Measurements from ENCODE around the gene HDAC4. TPM values are rescaled to one million over a fixed set of nuclear protein-coding genes. Genes with fewer than 3 reads are reported as not detected.

Gene HDAC4
- total and polyA plus RNA-seq, 7 donors = 7.9 to 329 (median 129) TPM

- intact Hi-C loops (cut with DNase I) = no loop called here
- Histone ChIP-seq H3K36me3 (ENCODE audit: insufficient read depth in 1 of 2, low read depth in 1 of 2) (no peaks in the 10 kb centered on the region), H3K27ac (no peak overlapping the region), H3K4me3 (no peak overlapping the region), H3K4me1 (peaks cover 15% of the 10 kb centered on the region), H3K9me3 (no peaks in the 10 kb centered on the region), H3K27me3 (ENCODE audit: insufficient read depth in 3 of 3, low read length in 2 of 3) (no peaks in the 10 kb centered on the region)
- no peak for DNase-seq
- ATAC-seq = no peak
- 91 to 93% (median 93%) methylated on average over 21 of the region's 21 CpGs for WGBS, 3 donors
- TF ChIP-seq, protein P1, sequence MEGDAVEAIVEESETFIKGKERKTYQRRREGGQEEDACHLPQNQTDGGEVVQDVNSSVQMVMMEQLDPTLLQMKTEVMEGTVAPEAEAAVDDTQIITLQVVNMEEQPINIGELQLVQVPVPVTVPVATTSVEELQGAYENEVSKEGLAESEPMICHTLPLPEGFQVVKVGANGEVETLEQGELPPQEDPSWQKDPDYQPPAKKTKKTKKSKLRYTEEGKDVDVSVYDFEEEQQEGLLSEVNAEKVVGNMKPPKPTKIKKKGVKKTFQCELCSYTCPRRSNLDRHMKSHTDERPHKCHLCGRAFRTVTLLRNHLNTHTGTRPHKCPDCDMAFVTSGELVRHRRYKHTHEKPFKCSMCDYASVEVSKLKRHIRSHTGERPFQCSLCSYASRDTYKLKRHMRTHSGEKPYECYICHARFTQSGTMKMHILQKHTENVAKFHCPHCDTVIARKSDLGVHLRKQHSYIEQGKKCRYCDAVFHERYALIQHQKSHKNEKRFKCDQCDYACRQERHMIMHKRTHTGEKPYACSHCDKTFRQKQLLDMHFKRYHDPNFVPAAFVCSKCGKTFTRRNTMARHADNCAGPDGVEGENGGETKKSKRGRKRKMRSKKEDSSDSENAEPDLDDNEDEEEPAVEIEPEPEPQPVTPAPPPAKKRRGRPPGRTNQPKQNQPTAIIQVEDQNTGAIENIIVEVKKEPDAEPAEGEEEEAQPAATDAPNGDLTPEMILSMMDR (IDR thresholded peaks at IDR 0.05) = no peak
These were observed 36.7 kb downstream of the HDAC4 start for GRCh38 chr2:239363946-239364637.

- ATAC-seq (no peak), DNase-seq (no peak)
- 84 to 96% (median 88%) methylated on average over 4 of the region's 4 CpGs for WGBS, 3 donors
- Histone ChIP-seq H3K9me3 (no peaks in the 10 kb centered on the region), H3K36me3 (ENCODE audit: insufficient read depth in 1 of 2, low read depth in 1 of 2) (no peaks in the 10 kb centered on the region), H3K27me3 (ENCODE audit: insufficient read depth in 3 of 3, low read length in 2 of 3) (no peaks in the 10 kb centered on the region), H3K4me3 (no peak overlapping the region), H3K27ac (no peak overlapping the region), H3K4me1 (peaks cover 15% of the 10 kb centered on the region)
- TF ChIP-seq, protein P1 (IDR thresholded peaks at IDR 0.05) = no peak
- intact Hi-C loops (cut with DNase I) = no loop called here
These were observed 38.3 kb downstream of the HDAC4 start for GRCh38 chr2:239362507-239362906.

- DNase-seq = no peak
- 73 to 82% (median 74%) methylated on average over 3 of the region's 3 CpGs for WGBS, 3 donors
- no peaks in the 10 kb centered on the region for H3K27me3 ChIP-seq (ENCODE audit: insufficient read depth in 3 of 3, low read length in 2 of 3)
- ATAC-seq = no peak
- no peak overlapping the region for H3K27ac ChIP-seq
- peaks cover 17% of the 10 kb centered on the region for H3K4me1 ChIP-seq
- TF ChIP-seq, protein P1 (IDR thresholded peaks at IDR 0.05) = no peak
- no peaks in the 10 kb centered on the region for H3K36me3 ChIP-seq (ENCODE audit: insufficient read depth in 1 of 2, low read depth in 1 of 2)
- H3K4me3 ChIP-seq = no peak overlapping the region
- no peaks in the 10 kb centered on the region for H3K9me3 ChIP-seq
- intact Hi-C loops (cut with DNase I) = no loop called here
These were observed 39.5 kb downstream of the HDAC4 start for GRCh38 chr2:239361311-239361642.

- Histone ChIP-seq H3K9me3 (no peaks in the 10 kb centered on the region), H3K4me3 (no peak overlapping the region), H3K27me3 (ENCODE audit: insufficient read depth in 3 of 3, low read length in 2 of 3) (no peaks in the 10 kb centered on the region), H3K27ac (no peak overlapping the region), H3K4me1 (peaks cover 23% of the 10 kb centered on the region), H3K36me3 (ENCODE audit: insufficient read depth in 1 of 2, low read depth in 1 of 2) (no peaks in the 10 kb centered on the region)
- intact Hi-C loops (cut with DNase I) = no loop called here
- ATAC-seq (peak in 3 of 4 donors; percentile 14 to 44 (median 17)), DNase-seq (peak in 1 of 2 donors; percentile 46)
- whole genome bisulfite sequencing, 3 donors = 83 to 88% (median 88%) methylated on average over 19 of the region's 19 CpGs
- TF ChIP-seq, protein P1 (IDR thresholded peaks at IDR 0.05) = no peak
These were observed 40.2 kb downstream of the HDAC4 start for GRCh38 chr2:239360421-239361310.

Data from psoas muscle (tissue), 8 donors.